Ovary (tissue), 3 donors: ENCODE results near the gene B4GALT5.

Experiments used
- CTCF ChIP-seq, 3 donors: fragments of 450-650 bp in 2 of 3; fragments of 200-600 bp in 1 of 3; IDR thresholded peaks; one replicate each; pipeline versions ENCODE4 v1.5.1 to v1.8.0; 2016 to 2022; ENCODE audit warnings: antibody characterized with exemption in 3 of 3, mild to moderate bottlenecking in 1 of 3
- EP300 ChIP-seq: sonication (generic); formaldehyde crosslinking; IDR thresholded peaks from one replicate; pipeline ENCODE4 v1.6.1; 2017; ENCODE audit warnings: antibody characterized with exemption
- POLR2A ChIP-seq: fragments of 450-650 bp; IDR thresholded peaks from one replicate; pipeline ENCODE4 v1.6.1; 2017; ENCODE audit warnings: antibody characterized with exemption, mild to moderate bottlenecking, moderate library complexity
- donor health status: DM: no; HTN: no; CAD: no.

GRCh38 chr20:49599746-49600113, 113.9 kb downstream of the B4GALT5 start:
- TF ChIP-seq CTCF (IDR thresholded peaks at IDR 0.05) = no peak
- no peak for TF ChIP-seq POLR2A
- TF ChIP-seq EP300 = no peak
